Measurements from ENCODE around the gene LRCH3.

GRCh38 chr3:197802779-197803459 is 11.9 kb downstream of the LRCH3 start:
- no peak for TF ChIP-seq POLR2A (IDR thresholded peaks at IDR 0.05)
- no peak for TF ChIP-seq CTCF (IDR thresholded peaks at IDR 0.05)
